Measurements from ENCODE around the gene MFGE8.

MFGE8 gene

GRCh38 chr15:88872706-88873105 lies 40.5 kb downstream of the MFGE8 start:
- DNase-seq (ENCODE audit: low spot score), result no peak

- DNase-seq (ENCODE audit: low spot score), result no peak
Measured at GRCh38 chr15:88872106-88872505, 41.1 kb downstream of the MFGE8 start.

- DNase-seq (ENCODE audit: low spot score), result no peak
Measured at GRCh38 chr15:88871313-88871712, 41.9 kb downstream of the MFGE8 start.

GRCh38 chr15:88866295-88866881 lies 46.8 kb downstream of the MFGE8 start:
- DNase-seq (ENCODE audit: low spot score), result no peak

GRCh38 chr15:88865498-88866099 lies 47.6 kb downstream of the MFGE8 start:
- DNase-seq (ENCODE audit: low spot score), result no peak

- no peak for DNase-seq (ENCODE audit: low spot score)
Measured at GRCh38 chr15:88864861-88865497, 48.2 kb downstream of the MFGE8 start.

GRCh38 chr15:88863412-88863811 lies 49.8 kb downstream of the MFGE8 start:
- no peak for DNase-seq (ENCODE audit: low spot score)

- DNase-seq (ENCODE audit: low spot score), result no peak
Measured at GRCh38 chr15:88860212-88860611, 53.0 kb downstream of the MFGE8 start.

GRCh38 chr15:88859550-88859949 lies 53.6 kb downstream of the MFGE8 start:
- no peak for DNase-seq (ENCODE audit: low spot score)

GRCh38 chr15:88858934-88859333 lies 54.2 kb downstream of the MFGE8 start:
- DNase-seq (ENCODE audit: low spot score), result no peak

GRCh38 chr15:88852476-88852875 lies 60.7 kb downstream of the MFGE8 start:
- no peak for DNase-seq (ENCODE audit: low spot score)

- DNase-seq (ENCODE audit: low spot score), result no peak
Measured at GRCh38 chr15:88849376-88850072, 63.7 kb downstream of the MFGE8 start.
